ENCODE data around the gene PID1.

PID1 gene

GRCh38 chr2:229270551-229271410, at the start of gene PID1:
TSS of gene PID1 (minus strand) at chr2:229271287. CDS start at chr2:229271043, 244 bp downstream.
- no peak for DNase-seq

- DNase-seq: no peak
Measured at GRCh38 chr2:229319558-229319957, 48.5 kb upstream of the PID1 start.

- no peak for DNase-seq
Measured at GRCh38 chr2:229314117-229314516, 43.0 kb upstream of the PID1 start.

- DNase-seq: no peak
Measured at GRCh38 chr2:229313591-229313990, 42.5 kb upstream of the PID1 start.

GRCh38 chr2:229301237-229301636, 30.1 kb upstream of the PID1 start:
- no peak for DNase-seq

- no peak for DNase-seq
Measured at GRCh38 chr2:229300790-229301189, 29.7 kb upstream of the PID1 start.

GRCh38 chr2:229300371-229300770, 29.3 kb upstream of the PID1 start:
- no peak for DNase-seq

GRCh38 chr2:229297247-229297646, 26.2 kb upstream of the PID1 start:
- no peak for DNase-seq

GRCh38 chr2:229296536-229296935, 25.4 kb upstream of the PID1 start:
- no peak for DNase-seq

- DNase-seq: no peak
Measured at GRCh38 chr2:229296016-229296415, 24.9 kb upstream of the PID1 start.

- DNase-seq: no peak
Measured at GRCh38 chr2:229287823-229288222, 16.7 kb upstream of the PID1 start.

GRCh38 chr2:229282758-229283546, 11.9 kb upstream of the PID1 start:
- DNase-seq: no peak

- DNase-seq: no peak
Measured at GRCh38 chr2:229279516-229279915, 8.4 kb upstream of the PID1 start.

GRCh38 chr2:229275506-229275905, 4.4 kb upstream of the PID1 start:
- no peak for DNase-seq

GRCh38 chr2:229273723-229274338, 2.7 kb upstream of the PID1 start:
- no peak for DNase-seq

GRCh38 chr2:229273006-229273722, 2.1 kb upstream of the PID1 start:
- DNase-seq: no peak

- DNase-seq: no peak
Measured at GRCh38 chr2:229269941-229270340, 1.1 kb downstream of the PID1 start.

- DNase-seq: no peak
Measured at GRCh38 chr2:229269146-229269545, 1.9 kb downstream of the PID1 start.

- no peak for DNase-seq
Measured at GRCh38 chr2:229268626-229269025, 2.5 kb downstream of the PID1 start.

- no peak for DNase-seq
Measured at GRCh38 chr2:229267080-229267479, 4.0 kb downstream of the PID1 start.

- DNase-seq: no peak
Measured at GRCh38 chr2:229265727-229266126, 5.4 kb downstream of the PID1 start.

GRCh38 chr2:229261599-229261998, 9.5 kb downstream of the PID1 start:
- no peak for DNase-seq

- no peak for DNase-seq
Measured at GRCh38 chr2:229261076-229261475, 10.0 kb downstream of the PID1 start.

Data from activated CD4-positive, alpha-beta T cell treated with anti-CD3 and anti-CD28 coated beads for 4 hours (primary cell).